ENCODE results near the gene OR56B1.

- TF ChIP-seq EZH2 (conservative IDR thresholded peaks at IDR 0.05; ENCODE audit: low read depth, low read length) = no peak
- TF ChIP-seq CTCF (CRISPR knock-in tag; IDR thresholded peaks at IDR 0.05) = no peak
These were observed 10.4 kb downstream of the OR56B1 start for GRCh38 chr11:5746614-5747013.

Data from HepG2 (cell line).